Neural progenitor cell (in vitro differentiated cells): ENCODE measurements around the gene IPO7. TPM values are rescaled to one million over a fixed set of nuclear protein-coding genes. Genes with fewer than 3 reads are reported as not detected.
"Not testable (repeated sequence)": the region's sequence is repeated elsewhere in the genome, so short reads cannot be mapped to it uniquely, and the experiment has no call there.

Experiments
- DNase-seq: peaks from one replicate; pipeline ENCODE4 v3.0.0-alpha.2; 2016; ENCODE audit warnings: low spot score
- H2AFZ ChIP-seq: fragments of 200-600 bp; sonication (generic); replicated peaks from 2 replicates; pipeline ENCODE4 v1.6.1; 2016; ENCODE audit warnings: antibody characterized with exemption
- H3F3A ChIP-seq: fragments of 200-600 bp; sonication (generic); 2 replicates; pipeline ENCODE4 v1.6.1; 2016; ENCODE audit warnings: antibody characterized with exemption, low read depth
- H3K27ac ChIP-seq: fragments of 200-600 bp; sonication (generic); 2 replicates; pipeline ENCODE4 v1.5.1; 2016; ENCODE audit warnings: mild to moderate bottlenecking
- H3K27me3 ChIP-seq: fragments of 200-600 bp; sonication (generic); 2 replicates; pipeline ENCODE4 v1.6.1; 2016; ENCODE audit warnings: mild to moderate bottlenecking, moderate library complexity
- H3K36me3 ChIP-seq: fragments of 200-600 bp; sonication (generic); 2 replicates; pipeline ENCODE4 v1.5.1; 2016
- H3K4me1 ChIP-seq: fragments of 200-600 bp; sonication (generic); 2 replicates; pipeline ENCODE4 v1.6.1; 2016; ENCODE audit warnings: mixed run types
- H3K4me2 ChIP-seq: fragments of 200-600 bp; sonication (generic); 2 replicates; pipeline ENCODE4 v1.6.1; 2016
- H3K4me3 ChIP-seq: fragments of 200-600 bp; sonication (generic); 2 replicates; pipeline ENCODE4 v1.5.1; 2016
- H3K79me2 ChIP-seq: fragments of 200-600 bp; sonication (generic); 2 replicates; pipeline ENCODE4 v1.6.1; 2016; ENCODE audit warnings: low read depth
- H3K9ac ChIP-seq: fragments of 200-600 bp; sonication (generic); 2 replicates; pipeline ENCODE4 v1.6.1; 2016
- H3K9me3 ChIP-seq: fragments of 200-600 bp; sonication (generic); 2 replicates; pipeline ENCODE4 v1.5.1; 2016; ENCODE audit warnings: low read depth
- H4K20me1 ChIP-seq: fragments of 200-600 bp; sonication (generic); 2 replicates; pipeline ENCODE4 v1.6.1; 2016; ENCODE audit warnings: low read depth
- H3K27ac Mint-ChIP-seq: 3 replicates; pipeline ENCODE4 v1.8.0; 2021; ENCODE audit warnings: mixed read lengths
- H3K27me3 Mint-ChIP-seq: 2 replicates; pipeline ENCODE4 v1.8.0; 2022; ENCODE audit warnings: low read depth, mild to moderate bottlenecking, inconsistent platforms, moderate library complexity, mixed read lengths; ENCODE audit not compliant: insufficient read depth
- H3K36me3 Mint-ChIP-seq: 3 replicates; pipeline ENCODE4 v1.8.0; 2021; ENCODE audit warnings: mixed read lengths
- H3K4me1 Mint-ChIP-seq: 3 replicates; pipeline ENCODE4 v1.8.0; 2021; ENCODE audit warnings: mixed read lengths
- H3K4me3 Mint-ChIP-seq: 3 replicates; pipeline ENCODE4 v1.8.0; 2021; ENCODE audit warnings: mild to moderate bottlenecking, moderate library complexity, mixed read lengths
- H3K9me3 Mint-ChIP-seq: 3 replicates; pipeline ENCODE4 v1.8.0; 2020; ENCODE audit warnings: mixed read lengths
- EZH2 ChIP-seq: fragments of 200-600 bp; sonication (generic); IDR thresholded peaks from 2 replicates; pipeline ENCODE4 v1.6.1; 2017; ENCODE audit warnings: antibody characterized with exemption, mild to moderate bottlenecking, moderate library complexity
- EZH2phosphoT487 ChIP-seq: fragments of 200-600 bp; sonication (generic); IDR thresholded peaks from 2 replicates; pipeline ENCODE4 v1.6.1; 2017; ENCODE audit warnings: antibody characterized with exemption
- total RNA-seq: library from RNA; depleted of rRNA; stranded (reverse); fragments of >200 nt; gene quantifications from 2 replicates; pipeline ENCODE4 v1.2.3, GENCODE V29; 2015; ENCODE audit warnings: low replicate concordance
- TF ChIP-seq, protein P1 (sequence below): fragments of 200-600 bp; sonication (generic); IDR thresholded peaks from 2 replicates; pipeline ENCODE4 v1.5.1; 2017; ENCODE audit warnings: antibody characterized with exemption, mild to moderate bottlenecking

The IPO7 gene
- total RNA-seq, 1 donor from 2014 or later: 231 TPM

DNA sequence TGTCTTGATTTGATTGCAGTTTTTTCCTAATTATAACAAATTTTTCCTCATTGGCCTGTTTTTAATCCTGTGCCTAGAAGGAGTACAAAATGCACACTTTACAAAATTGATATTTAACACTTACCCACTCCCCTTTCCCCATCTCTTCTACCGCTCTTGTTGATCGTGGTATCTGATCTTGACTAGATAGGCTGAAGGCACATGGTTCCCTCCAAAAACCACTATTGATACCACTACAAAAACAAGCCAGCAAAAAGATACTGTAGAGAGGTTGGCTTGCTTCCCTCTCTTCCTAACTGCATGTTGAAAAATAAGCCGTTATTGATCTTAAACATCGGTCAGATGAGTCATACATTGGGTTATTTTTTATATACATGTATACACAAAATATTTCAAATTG lies 61.8 kb downstream of the IPO7 start:
- no peak overlapping the region for H3K4me3 ChIP-seq
- H3K4me1 Mint-ChIP-seq: no peaks in the 10 kb centered on the region
- TF ChIP-seq, protein P1, sequence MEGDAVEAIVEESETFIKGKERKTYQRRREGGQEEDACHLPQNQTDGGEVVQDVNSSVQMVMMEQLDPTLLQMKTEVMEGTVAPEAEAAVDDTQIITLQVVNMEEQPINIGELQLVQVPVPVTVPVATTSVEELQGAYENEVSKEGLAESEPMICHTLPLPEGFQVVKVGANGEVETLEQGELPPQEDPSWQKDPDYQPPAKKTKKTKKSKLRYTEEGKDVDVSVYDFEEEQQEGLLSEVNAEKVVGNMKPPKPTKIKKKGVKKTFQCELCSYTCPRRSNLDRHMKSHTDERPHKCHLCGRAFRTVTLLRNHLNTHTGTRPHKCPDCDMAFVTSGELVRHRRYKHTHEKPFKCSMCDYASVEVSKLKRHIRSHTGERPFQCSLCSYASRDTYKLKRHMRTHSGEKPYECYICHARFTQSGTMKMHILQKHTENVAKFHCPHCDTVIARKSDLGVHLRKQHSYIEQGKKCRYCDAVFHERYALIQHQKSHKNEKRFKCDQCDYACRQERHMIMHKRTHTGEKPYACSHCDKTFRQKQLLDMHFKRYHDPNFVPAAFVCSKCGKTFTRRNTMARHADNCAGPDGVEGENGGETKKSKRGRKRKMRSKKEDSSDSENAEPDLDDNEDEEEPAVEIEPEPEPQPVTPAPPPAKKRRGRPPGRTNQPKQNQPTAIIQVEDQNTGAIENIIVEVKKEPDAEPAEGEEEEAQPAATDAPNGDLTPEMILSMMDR: no peak
- TF ChIP-seq EZH2phosphoT487 (no peak), EZH2 (no peak)
- peaks cover 26% of the 10 kb centered on the region for H3K36me3 Mint-ChIP-seq
- no peaks in the 10 kb centered on the region for H4K20me1 ChIP-seq
- no peak overlapping the region for H3K4me3 Mint-ChIP-seq
- no peaks in the 10 kb centered on the region for H3K27me3 ChIP-seq
- H3K4me1 ChIP-seq: no peaks in the 10 kb centered on the region
- H3K27ac Mint-ChIP-seq: no peak overlapping the region
- no peak overlapping the region for H2AFZ ChIP-seq
- peaks cover 18% of the 10 kb centered on the region for H3K36me3 ChIP-seq
- DNase-seq: no peak
- H3F3A ChIP-seq: peaks cover 51% of the 10 kb centered on the region
- H3K79me2 ChIP-seq: no peaks in the 10 kb centered on the region
- peaks cover 11% of the 10 kb centered on the region for H3K9me3 Mint-ChIP-seq
- no peak overlapping the region for H3K9ac ChIP-seq
- H3K27ac ChIP-seq: no peak overlapping the region
- no peak overlapping the region for H3K4me2 ChIP-seq
- no peaks in the 10 kb centered on the region for H3K27me3 Mint-ChIP-seq
- H3K9me3 ChIP-seq: no peaks in the 10 kb centered on the region

DNA sequence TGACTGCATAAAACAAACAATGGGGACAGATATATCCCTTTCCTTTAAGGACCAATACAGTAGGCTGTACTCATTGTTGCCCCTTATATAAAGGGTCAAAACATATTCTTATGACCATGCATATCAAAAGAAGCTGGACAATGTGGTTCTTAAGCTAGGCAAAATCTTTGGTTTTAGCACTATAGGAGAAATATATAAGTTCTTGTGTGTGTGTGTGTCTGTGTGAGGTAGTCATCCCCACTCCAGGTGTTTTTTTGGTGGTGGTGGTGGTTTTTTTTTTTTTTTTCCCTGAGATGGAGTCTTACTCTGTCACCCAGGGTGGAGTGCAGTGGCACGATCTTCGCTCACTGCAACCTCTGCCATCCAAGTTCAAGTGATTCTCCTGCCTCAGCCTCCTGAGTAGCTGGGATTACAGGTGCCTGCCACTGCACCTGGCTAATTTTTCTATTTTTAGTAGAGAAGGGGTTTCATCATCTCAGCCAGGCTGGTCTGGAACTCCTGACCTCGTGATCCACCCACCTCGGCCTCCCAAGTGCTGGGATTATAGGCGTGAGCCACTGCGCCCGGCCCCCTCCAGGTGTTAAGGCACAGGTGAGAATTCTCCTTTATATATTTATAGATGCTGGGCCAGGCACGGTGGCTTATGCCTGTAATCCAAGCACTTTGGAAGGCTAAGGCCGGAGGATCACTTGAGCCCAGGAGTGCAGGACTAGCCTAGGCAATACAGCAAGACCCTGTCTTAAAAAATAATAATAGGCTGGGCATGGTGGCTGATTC lies 64.3 kb downstream of the IPO7 start:
- H3K27ac ChIP-seq: no peak overlapping the region
- H3K27ac Mint-ChIP-seq: no peak overlapping the region
- no peak overlapping the region for H2AFZ ChIP-seq
- no peaks in the 10 kb centered on the region for H3K9me3 ChIP-seq
- H3K4me1 Mint-ChIP-seq: no peaks in the 10 kb centered on the region
- no peak overlapping the region for H3K4me2 ChIP-seq
- no peak overlapping the region for H3K4me3 ChIP-seq
- H3K4me1 ChIP-seq: no peaks in the 10 kb centered on the region
- no peaks in the 10 kb centered on the region for H3K79me2 ChIP-seq
- H3K9ac ChIP-seq: no peak overlapping the region
- peaks cover 11% of the 10 kb centered on the region for H3K36me3 ChIP-seq
- no peak overlapping the region for H3K4me3 Mint-ChIP-seq
- H4K20me1 ChIP-seq: no peaks in the 10 kb centered on the region
- peaks cover 27% of the 10 kb centered on the region for H3K36me3 Mint-ChIP-seq
- no peaks in the 10 kb centered on the region for H3K27me3 Mint-ChIP-seq
- DNase-seq: no peak
- no peaks in the 10 kb centered on the region for H3K27me3 ChIP-seq
- H3K9me3 Mint-ChIP-seq: peaks cover 26% of the 10 kb centered on the region
- TF ChIP-seq, protein P1: no peak
- no peak for TF ChIP-seq EZH2phosphoT487
- no peak for TF ChIP-seq EZH2
- peaks cover 51% of the 10 kb centered on the region for H3F3A ChIP-seq

DNA sequence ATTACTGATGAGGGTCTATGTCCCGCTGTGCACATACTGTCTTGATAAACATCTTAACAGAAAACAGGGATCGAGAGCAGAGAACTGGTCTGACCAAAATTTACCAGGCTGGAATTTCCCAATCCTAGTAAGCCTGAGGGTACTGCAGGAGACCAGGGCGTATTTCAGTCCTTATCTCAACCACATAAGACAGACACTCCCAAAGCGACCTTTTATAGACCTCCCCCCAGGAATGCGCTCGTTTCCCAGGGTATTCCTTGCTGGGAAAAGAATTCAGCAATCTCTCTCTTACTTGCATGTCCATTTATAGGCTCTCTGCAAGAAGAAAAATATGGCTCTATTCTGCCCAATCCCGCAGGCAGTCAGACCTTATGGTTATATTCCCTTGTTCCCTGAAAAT lies 67.6 kb downstream of the IPO7 start:
- peaks cover 26% of the 10 kb centered on the region for H3K9me3 Mint-ChIP-seq
- peaks cover 33% of the 10 kb centered on the region for H3F3A ChIP-seq
- H2AFZ ChIP-seq, H3K27ac ChIP-seq, H3K36me3 ChIP-seq, H3K4me1 ChIP-seq, H3K9me3 ChIP-seq, H3K27me3 Mint-ChIP-seq, H3K27me3 ChIP-seq, H3K4me3 Mint-ChIP-seq, H4K20me1 ChIP-seq, H3K4me3 ChIP-seq, H3K79me2 ChIP-seq, H3K9ac ChIP-seq, H3K4me1 Mint-ChIP-seq, H3K4me2 ChIP-seq, H3K27ac Mint-ChIP-seq: not testable (repeated sequence)
- DNase-seq: peak; percentile 31
- peaks cover 17% of the 10 kb centered on the region for H3K36me3 Mint-ChIP-seq

DNA sequence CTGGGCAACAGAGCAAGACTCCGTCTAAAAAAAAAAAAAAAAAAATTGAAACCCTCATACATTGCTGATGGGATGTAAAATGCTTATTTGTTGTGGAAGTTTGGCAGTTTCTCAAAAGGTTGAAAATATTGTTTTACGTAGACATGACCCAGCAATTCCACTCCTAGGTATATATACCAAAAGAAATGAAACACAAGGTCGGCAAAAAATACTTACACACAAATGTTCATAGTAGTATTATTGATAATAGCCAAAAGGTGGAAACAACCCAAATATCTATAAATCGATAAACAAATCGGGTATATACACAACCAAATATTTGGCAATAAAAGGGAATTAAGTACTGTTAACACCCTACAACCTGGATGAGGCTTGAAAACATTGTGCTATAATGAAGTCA lies 71.3 kb downstream of the IPO7 start:
- H4K20me1 ChIP-seq: no peaks in the 10 kb centered on the region
- no peak for DNase-seq
- no peak for TF ChIP-seq EZH2
- TF ChIP-seq EZH2phosphoT487: no peak
- TF ChIP-seq, protein P1: no peak
- H3K4me3 ChIP-seq: no peak overlapping the region
- Mint-ChIP-seq H3K4me3 (no peak overlapping the region), H3K27ac (no peak overlapping the region), H3K4me1 (peaks cover 3% of the 10 kb centered on the region), H3K36me3 (peaks cover 11% of the 10 kb centered on the region), H3K27me3 (peaks cover 2% of the 10 kb centered on the region), H3K9me3 (peaks cover 19% of the 10 kb centered on the region)
- no peak overlapping the region for H3K27ac ChIP-seq
- H3K27me3 ChIP-seq: no peaks in the 10 kb centered on the region
- H3K36me3 ChIP-seq: no peaks in the 10 kb centered on the region
- H2AFZ ChIP-seq: no peak overlapping the region
- H3K79me2 ChIP-seq: peaks cover 22% of the 10 kb centered on the region
- H3K9me3 ChIP-seq: no peaks in the 10 kb centered on the region
- no peak overlapping the region for H3K9ac ChIP-seq
- H3K4me2 ChIP-seq: no peak overlapping the region
- no peaks in the 10 kb centered on the region for H3K4me1 ChIP-seq
- H3F3A ChIP-seq: peaks cover 27% of the 10 kb centered on the region
